HG03103 (cell line): ENCODE measurements around the gene LSM4.

ENCODE experiments used
- ATAC-seq: cut with Tn5 transposase; IDR thresholded peaks from one replicate; pipeline ENCODE4 v1.9.1; 2021; ENCODE audit warnings: low read depth; ENCODE audit not compliant: unreplicated experiment

LSM4 gene

DNA sequence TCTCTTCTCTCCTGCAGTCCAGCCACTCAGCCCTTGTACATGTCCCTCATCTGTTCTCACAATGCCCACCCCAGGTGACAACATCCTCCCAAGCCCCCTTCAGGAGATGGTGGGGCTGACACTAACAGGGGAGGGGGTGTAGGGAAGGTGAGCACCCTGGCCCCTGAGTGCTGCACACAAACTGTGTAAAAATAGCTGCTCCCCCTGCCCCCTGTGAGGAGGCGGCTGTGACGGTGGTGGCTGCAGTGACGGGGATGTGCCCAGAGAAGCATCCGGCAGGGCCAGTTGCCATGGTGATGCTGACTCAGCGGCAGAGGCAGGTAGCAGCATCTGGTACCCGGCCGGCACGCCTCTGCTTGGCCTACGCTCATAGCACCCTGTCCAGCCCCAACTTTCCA lies 28.4 kb downstream of the LSM4 start:
- no peak for ATAC-seq

GRCh38 chr19:18293642-18294466 lies 29.0 kb downstream of the LSM4 start:
- no peak for ATAC-seq

DNA sequence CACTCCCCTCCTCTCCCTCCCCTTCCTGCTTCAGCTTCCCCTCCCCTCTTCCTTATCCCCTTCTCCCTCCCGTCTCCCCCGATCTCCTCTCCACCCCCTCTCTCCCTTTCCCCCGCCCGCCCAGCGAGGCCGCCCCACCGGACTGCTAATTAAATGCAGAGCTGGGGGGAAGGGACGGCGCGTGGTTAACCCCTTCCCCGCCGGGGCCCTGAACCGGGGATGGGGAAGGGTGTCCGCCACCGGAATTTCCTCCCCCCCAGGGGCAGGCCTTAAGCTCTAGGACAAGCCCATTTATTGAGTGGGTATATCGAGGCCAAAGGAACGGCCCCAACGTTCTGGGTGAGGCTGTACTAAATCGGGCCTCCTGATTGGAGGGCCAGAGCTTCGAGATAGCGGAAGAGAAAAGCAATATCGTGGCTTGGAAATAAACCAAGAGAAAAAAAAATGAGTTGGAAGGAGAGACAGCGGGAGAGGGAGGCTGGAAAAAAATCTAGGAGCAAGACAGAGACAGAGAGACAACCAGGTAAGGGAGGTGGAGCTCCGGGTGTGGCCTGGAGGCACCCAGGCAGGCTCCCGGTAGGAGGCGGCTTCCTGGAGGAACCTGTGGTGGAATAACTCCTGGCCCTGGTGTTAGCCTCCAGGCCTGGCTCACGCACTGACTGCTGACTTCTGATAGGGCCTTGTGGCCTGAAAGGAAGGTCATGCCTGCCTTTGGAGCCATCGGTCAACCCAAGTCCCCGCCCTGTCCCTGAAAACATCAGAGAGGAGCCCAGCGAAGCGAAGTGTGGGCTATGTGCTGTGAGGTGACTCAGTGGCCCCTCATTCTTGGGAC lies 29.9 kb downstream of the LSM4 start:
- no peak for ATAC-seq

DNA sequence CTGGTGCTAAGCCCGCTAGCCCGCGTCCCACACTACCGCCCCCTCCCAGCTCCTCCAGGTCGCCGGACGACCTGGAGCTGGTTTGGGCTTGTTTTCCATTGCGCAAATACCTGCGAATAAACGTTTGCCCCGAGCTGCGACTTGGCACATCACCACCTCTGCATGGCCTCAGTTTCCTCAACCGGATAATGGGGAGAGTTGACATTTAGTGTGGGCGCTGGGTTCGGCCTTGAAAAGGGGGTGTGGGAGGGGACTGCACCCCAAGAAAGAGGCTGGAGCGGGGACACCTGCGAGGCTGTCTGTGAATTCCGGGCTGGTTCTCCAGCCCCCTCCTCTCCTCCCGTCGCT lies 30.4 kb downstream of the LSM4 start:
- ATAC-seq = no peak

- ATAC-seq = no peak
These were observed 31.1 kb downstream of the LSM4 start for GRCh38 chr19:18291590-18292461.

DNA sequence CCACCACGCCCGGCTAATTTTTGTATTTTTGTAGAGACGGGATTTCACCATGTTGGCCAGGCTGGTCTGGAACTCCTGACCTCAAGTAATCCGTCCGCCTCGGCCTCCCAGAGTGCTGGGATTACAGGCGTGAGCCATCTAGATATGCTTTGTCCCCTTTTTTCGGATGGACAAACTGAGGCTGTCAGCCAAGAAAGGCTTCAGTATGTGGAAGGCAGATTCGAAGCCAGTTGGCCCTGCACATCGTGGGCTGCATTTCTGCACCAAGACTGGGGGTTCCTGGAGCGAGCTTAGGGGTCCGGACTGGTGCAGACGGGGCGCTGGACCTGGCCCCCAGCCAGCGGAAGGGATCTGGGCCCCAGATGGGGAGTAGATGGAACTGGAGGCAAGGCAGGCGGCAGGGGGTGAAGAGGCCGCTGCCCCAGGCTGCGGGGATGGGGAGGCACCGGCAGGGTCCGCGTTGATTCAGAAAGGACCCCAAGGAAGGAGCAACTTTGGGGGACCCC lies 31.8 kb downstream of the LSM4 start:
- no peak for ATAC-seq

- no peak for ATAC-seq
These were observed 32.4 kb downstream of the LSM4 start for GRCh38 chr19:18290302-18291018.

- ATAC-seq = no peak
These were observed 33.2 kb downstream of the LSM4 start for GRCh38 chr19:18289471-18290301.

DNA sequence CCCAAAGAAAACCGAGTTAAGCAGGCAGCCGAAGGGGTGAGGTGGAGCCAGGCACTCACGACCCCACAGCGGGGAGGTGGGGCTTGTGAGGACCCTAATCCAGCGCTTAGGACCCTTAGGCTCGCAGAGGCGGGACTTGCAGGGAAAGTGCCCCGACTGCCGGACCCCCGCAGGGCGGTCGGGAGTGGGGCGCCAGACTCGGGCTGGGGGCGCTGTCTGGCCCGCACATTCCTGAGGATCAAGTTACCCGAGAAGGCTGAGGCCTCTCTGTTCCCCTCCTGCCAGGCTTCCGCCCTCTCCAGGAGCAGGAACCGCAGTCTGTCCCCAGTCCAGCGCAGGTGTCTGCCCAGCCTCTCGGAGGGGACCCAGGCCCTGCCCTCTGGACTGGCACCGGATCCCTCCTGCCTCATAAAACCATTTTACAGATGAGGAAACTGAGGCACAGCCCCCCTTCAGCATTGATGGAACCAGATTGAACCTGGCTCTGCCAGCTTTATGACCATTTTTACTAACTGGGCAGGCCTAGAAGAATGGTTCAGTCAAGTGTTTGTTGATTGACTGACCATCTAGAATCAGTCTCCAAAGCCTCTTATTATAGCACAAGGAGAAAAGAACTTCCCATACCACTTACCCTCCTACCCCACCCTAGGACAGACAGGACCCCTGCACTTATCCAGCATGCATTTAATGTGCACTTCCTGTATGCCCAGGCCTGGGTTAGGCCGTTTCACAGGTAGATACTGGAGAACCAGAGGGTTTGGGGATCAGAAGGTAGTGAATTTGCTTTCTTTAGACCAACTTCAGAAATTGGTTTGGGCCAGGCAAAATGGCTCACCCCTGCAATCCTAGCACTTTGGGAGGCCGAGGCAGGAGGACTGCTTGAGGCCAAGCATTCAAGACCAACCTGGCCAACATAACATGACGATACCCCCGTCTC lies 34.8 kb downstream of the LSM4 start:
- no peak for ATAC-seq

DNA sequence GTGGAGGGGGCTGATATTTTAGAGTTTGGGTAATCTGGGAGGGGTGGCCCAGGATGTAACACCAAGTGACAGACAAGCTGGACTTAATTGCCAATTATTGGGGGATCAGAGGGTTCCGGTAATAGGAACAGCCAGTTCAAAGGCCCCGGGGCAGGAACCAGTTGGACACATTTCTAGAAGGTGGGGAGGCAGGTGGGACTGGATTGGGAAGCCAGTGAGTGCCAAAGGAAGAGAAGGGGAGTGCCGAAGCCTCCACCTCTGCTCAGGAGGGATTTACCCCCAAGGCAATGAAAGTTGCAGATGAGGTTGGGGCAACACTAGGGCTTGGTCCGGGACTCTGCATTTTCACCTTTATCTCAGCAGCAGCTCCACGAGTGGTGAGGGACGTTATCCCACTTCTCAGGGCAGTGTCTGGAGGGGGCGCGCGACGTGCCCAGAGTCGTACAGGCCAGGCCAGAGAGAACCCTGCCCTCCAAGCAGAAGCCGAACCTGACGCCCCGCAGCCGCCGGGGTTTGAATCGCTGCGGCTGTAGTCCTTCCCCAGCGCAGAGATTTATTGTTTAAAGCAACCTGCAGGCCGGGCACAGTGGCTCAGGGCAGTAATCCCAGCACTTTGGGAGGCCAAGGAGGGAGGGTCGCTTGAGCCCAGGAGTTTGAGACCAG lies 35.8 kb downstream of the LSM4 start:
- ATAC-seq = no peak

- no peak for ATAC-seq
These were observed 38.0 kb downstream of the LSM4 start for GRCh38 chr19:18284712-18285360.

- ATAC-seq = no peak
These were observed 39.5 kb downstream of the LSM4 start for GRCh38 chr19:18283338-18283737.

DNA sequence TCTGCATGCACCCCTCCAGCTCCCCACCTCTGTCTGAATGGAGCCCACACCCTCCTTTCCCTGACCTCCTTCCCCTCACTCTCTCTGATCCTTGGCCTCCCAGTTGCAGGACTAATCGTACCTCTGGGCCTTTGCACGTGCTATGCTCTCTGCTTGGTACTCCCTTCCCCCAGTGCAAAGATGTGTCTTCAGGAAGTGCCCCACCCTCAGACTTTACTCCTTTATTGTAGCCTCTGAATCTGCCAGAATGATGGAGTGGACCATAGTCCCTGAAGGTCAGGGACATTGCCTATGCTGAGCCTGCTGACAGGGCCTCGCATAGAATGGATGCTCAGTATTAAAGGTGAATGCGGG lies 40.1 kb downstream of the LSM4 start:
- no peak for ATAC-seq

DNA sequence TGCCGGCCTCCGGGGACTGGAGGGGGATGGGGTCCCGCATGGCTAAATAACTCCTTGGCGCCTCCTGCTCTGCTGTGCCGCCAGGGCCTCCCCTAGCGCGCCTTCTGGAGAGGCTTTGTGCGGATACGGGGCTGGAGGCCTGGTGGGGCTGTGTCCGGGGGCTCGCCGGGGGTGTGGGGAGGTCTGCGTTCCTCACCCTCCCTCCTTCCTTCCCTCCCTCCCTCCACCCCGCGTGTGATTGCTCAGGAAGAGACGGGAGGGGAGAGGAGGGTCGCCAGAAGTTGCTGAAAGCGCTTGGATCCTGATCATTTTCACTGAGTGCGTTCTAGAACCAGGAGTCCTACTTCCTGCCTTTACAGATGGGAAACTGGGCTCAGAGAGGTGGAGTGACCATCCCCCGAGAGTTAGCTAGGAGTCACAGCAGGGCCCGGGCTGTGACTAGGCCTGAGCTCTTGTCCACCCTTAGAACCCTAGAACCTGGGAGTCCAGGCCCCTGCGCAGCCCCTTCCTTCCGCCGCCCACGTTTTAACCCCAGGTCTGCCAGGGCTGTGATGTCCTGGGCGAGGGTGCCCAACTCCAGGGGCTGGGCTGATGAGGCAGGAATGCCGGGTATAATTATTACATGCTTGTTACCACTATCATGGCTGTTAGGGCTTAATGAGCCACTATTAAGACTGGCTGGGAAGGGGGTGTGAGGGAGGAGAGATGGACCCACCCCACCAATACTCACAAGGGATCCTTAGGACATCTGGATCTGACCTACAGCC lies 40.7 kb downstream of the LSM4 start:
- ATAC-seq = no peak

GRCh38 chr19:18281082-18282020 lies 41.5 kb downstream of the LSM4 start, which contains the start of gene JUND:
JUND (minus strand) TSS chr19:18281622; CDS start chr19:18281484, 138 bp downstream.
- peak; percentile 58 for ATAC-seq
